A172 (cell line): ENCODE data around the gene ATRIP. TPM values are rescaled to one million over a fixed set of nuclear protein-coding genes. Genes with fewer than 3 reads are reported as not detected.
"Not testable (repeated sequence)": the region's sequence is repeated elsewhere in the genome, so short reads cannot be mapped to it uniquely, and the experiment has no call there.

ENCODE experiments used
- DNase-seq: peaks from one replicate; pipeline ENCODE4 v3.0.0-alpha.2; 2015; ENCODE audit warnings: low spot score
- total RNA-seq: library from RNA; depleted of rRNA; stranded (reverse); fragments of >200 nt; shearing (Covaris generic); gene quantifications from 2 replicates; pipeline ENCODE4 v1.2.3, GENCODE V29; 2014

Gene ATRIP
- total RNA-seq, 1 experiment from 2014 or later = 8.1 TPM

- DNase-seq = no peak
Measured at GRCh38 chr3:48467473-48468267, 21.1 kb downstream of the ATRIP start.

GRCh38 chr3:48468329-48468731, 21.8 kb downstream of the ATRIP start:
- no peak for DNase-seq

DNA sequence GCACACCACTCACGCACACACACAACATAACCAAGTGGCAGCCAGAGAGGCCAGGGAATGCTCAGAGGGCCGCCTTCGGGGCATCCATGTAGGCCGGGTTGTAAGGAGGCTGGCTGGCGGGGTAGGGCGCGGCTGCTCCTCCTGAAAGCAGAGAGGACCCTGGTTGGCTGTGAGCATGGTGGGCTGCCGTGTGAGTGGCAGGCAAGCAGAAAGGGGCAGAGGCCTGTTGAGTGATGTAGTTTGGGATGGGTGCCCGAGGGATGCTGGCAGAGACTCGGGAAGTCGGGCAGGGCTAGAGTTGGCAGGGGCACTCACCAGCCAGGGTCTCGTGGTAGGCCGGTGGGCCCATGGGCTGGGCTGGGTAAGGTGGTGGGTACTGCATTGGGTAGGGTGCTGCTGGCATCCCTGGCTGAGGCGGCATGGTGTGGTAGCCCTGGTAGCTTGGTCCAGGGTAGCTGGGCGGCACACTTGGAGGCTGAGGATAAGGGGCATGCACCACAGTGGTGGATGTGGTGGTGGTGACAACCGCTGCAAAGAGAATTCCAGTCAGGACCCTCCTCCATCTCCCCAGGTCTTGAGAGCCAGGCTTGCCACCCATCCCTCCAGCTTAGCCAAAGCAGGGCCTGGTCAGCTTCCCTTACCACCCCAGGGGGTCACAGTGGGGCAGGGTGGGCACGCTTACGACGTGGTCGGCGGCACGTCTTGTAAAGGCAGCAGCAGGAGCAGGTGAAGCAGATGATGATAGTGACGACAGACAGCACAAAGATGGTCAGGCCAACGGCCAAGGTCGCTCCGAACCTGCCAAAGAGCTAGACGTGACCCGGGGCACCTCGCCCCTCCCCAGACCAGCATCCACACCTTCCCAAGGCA, 22.7 kb downstream of the ATRIP start:
- no peak for DNase-seq

- DNase-seq = no peak
Measured at GRCh38 chr3:48470286-48470685, 23.7 kb downstream of the ATRIP start.

DNA sequence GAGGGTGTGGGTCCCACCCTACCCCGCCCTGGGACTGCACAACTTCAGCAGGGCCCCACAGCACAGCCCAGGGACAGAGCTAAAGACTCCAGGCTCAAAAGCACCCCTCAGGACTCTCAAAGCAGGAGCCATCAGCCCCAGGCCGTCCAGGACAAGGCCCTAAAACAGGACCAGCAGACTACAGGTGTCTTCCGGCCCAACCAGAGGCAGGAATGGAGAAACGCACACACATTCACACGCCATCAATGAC, 26.1 kb downstream of the ATRIP start:
- no peak for DNase-seq

DNA sequence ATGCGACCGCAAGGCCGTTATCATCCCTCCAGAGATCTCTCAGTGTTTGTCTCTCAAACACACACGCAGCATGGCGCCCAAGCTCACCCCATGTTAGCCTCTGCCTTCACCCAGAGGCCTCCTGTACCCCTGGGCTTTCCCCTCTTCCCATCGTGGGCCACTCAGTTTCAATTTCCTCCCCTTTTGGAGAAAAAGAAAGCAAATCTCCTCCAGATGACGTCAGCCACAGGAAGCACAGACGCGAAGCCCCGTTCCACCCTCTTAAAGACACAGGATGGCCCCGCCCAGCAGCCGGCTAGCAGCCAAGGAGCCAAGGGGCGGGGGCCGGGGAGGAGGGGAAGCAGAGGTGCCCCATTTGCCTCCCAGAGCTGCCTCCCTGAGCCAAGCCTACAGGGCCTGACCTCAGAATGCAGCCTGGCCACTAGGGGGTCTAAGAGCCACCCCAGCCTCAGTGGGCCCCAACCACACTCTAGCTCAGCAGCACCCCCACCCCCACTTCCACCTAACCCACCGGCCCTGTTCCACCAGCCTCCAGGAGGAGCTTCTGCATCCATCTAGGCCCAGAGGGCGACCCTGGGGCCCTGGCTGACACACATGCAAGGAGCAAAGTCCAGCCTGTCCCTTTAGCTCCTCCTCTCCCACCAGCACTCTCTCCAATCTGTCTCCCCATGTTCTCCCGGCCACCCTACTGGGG, 26.5 kb downstream of the ATRIP start:
- peak; percentile 90 for DNase-seq

DNA sequence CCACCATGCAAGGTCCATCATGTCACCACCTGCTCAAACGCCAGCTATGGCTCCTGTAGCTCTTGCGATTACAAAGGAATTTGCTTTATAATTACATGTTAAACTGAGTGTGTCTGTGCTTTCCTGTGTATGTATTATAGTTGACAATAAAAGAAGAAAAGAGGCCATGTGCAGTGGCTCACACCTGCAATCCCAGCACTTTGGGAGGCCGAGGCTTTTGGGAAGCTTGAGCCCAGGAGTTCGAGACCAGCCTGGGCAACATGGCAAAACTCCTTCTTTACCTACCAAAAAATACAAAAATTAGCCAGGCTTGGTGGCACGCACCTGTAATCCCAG, 27.0 kb downstream of the ATRIP start:
- DNase-seq = no peak

DNA sequence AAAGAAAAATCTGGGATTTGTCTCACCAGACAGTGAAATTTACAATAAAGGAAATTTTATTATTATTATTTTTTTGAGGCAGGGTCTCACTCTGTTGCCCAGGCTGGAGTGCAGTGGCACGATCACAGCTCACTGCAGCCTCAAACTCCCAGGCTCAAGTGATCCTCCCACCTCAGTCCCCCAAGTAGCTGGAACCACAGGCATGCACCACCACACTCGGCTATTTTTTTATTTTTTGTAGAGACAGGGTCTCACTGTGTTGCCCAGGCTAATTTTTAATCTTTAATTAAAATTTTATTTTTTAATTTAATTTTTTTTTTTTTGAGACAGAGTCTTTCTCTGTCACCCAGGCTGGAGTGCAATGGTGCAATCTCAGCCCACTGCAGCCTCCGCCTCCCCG, 27.5 kb downstream of the ATRIP start:
- DNase-seq = not testable (repeated sequence)

DNA sequence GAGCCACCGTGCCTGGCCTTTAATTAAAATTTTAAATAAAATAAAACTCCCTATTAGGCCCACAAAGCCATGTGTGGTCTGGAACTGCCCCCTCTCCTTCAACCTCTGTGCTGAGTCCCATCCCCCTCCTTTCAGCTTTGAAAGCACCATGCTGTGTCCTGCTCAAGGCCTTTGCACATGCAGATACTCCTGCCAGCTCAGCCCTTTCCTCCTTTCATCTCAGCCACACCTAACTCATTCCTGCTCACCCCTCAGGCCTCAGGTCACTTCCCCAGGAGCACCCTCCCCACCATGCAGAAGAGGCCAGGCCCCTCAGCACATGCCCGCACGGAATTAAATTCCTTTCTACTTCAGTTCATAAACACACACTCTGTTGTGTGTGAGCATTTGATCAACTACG, 28.1 kb downstream of the ATRIP start:
- DNase-seq = no peak

- no peak for DNase-seq
Measured at GRCh38 chr3:48475188-48475587, 28.7 kb downstream of the ATRIP start.

DNA sequence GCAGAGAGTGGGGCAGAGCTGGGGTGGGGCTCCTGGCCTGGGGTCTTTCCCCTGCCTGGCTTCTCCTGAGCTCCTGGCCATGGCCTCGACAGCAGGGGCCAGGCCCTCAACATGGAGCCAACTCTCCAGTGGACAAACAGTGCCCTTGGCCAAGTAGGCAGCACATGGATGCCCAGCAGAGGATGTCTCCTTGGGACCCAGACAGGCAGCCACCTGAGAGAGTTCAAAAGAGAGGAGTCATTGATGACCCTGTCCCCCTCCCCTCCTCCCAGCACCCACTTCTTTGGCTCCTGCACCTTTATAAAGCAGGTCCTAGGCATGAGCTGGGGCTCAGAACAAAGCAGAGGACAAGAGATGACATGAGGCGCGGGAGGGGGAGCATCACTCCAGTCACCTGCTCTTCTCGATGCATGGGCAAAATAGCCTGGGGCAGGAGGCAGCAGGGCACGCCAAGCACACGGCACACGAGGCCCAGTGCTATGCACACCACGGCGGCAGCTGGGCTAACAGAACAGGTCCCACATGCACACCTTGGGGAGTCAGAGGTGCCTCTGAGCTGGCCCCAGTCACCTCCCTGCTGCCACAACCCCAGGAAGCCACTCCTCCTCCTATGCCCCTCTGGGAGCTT, 30.0 kb downstream of the ATRIP start:
- no peak for DNase-seq

GRCh38 chr3:48477959-48478520, 31.5 kb downstream of the ATRIP start:
- no peak for DNase-seq

GRCh38 chr3:48478626-48479555, 32.4 kb downstream of the ATRIP start:
- no peak for DNase-seq

GRCh38 chr3:48480891-48481290, 34.4 kb downstream of the ATRIP start:
- not testable (repeated sequence) for DNase-seq

DNA sequence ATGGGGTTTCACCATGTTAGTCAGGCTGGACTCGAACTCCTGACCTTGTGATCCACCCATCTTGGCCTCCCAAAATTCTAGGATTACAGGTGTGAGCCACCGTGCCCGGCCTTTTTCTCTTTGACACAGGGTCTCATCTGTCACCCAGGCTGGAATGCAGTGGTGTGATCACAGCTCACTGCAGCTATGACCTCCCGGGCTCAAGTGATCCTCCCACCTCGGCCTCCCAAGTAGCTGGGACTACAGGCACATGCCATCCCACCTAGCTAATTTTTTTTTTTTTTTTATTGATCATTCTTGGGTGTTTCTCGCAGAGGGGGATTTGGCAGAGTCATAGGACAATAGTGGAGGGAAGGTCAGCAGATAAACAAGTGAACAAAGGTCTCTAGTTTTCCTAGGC, 36.3 kb downstream of the ATRIP start:
- DNase-seq = not testable (repeated sequence)

DNA sequence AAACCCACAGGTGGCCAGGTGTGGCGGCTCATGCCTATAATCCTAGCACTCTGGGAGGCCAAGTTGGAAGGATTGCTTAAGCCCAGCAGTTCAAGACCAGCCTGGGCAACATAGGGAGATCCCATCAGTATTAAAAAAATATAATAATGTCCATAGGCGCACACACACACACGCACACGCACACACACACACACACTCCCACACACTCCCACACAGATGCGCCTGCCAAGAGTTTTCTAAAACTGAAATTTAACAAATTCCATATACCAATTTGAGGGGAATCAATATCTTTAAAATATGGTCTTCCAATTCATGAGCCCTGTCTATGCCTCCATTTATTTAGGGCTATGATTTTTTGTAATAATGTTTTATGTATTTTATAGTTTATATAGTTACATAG, 40.4 kb downstream of the ATRIP start:
- DNase-seq = no peak

DNA sequence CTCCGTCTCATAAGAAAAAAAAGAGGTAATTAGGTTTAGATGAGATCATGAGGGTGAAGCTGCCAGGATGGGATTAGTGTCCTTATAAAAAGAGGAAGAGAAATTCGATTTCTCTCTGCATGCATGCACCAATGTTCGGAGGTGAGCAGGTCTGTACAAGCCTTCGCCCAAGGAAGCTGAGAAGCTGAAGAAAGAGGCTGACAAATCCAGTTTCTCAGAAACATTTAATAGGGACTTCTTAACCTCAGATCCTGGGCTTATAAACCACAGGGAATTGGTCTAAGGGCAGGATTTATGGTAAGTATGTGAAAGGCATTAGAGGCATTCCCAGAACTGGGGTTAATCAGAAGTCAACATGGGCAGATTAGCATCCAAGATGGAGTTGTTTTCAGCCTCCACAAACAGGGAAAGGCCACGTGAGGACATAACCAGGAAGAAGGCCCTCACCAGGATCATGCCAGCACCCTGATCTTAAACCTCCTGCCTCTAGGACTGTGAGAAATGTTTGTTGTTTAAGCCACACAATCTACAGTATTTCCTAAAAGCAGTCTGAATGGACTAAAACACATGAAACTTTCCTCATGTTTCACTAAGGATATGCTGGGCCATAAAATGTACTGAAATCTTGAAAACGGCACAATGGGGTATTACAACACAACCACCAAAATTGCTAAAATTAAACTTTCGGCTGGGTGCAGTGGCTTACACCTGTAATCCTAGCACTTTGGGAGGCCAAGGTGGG, 46.1 kb downstream of the ATRIP start:
- no peak for DNase-seq

DNA sequence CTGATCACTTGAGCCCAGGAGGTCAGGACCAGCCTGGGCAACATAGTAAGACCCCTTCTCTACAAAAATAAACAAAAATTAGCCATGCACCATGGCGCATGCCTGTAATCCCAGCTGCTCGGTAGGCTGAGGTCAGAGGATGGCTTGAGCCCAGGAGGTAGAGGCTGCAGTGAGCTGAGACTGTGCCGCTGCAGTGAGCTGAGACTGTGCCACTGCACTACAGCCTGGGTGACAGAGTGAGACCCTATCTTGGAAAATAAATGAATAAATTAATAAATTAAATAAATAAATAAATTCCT, 46.6 kb downstream of the ATRIP start:
- no peak for DNase-seq

GRCh38 chr3:48500656-48501055, 54.1 kb downstream of the ATRIP start:
- DNase-seq = no peak

DNA sequence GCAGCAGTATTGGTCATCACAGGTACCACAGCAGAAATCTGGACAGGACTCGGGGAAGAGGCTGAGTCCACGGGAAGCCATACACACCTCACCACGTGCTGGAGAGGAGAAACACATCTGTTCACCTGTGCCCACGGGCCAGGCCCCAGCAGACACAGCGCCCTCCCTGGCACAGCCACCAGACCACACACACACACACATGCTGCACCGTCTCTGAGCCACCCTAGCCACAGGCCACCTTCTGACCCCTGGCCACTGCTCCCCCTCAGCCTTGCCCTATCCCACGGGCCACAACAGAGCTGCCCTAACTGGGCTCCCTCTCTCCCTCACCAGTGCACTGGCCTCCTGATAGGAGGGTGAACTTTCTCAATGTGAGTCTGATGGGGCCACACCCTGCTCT, 54.7 kb downstream of the ATRIP start:
- no peak for DNase-seq
